Measurements from ENCODE around the gene EML1.

- no peak for TF ChIP-seq CTCF (conservative IDR thresholded peaks at IDR 0.05; ENCODE audit: low read length)
- no peak for TF ChIP-seq EZH2phosphoT487 (IDR thresholded peaks at IDR 0.05; ENCODE audit: borderline replicate concordance, low read depth, low read length)
Observed at GRCh38 chr14:99947695-99948094, 154.5 kb downstream of the EML1 start.
